ENCODE measurements around the gene CCDC57.

- TF ChIP-seq, protein P1, sequence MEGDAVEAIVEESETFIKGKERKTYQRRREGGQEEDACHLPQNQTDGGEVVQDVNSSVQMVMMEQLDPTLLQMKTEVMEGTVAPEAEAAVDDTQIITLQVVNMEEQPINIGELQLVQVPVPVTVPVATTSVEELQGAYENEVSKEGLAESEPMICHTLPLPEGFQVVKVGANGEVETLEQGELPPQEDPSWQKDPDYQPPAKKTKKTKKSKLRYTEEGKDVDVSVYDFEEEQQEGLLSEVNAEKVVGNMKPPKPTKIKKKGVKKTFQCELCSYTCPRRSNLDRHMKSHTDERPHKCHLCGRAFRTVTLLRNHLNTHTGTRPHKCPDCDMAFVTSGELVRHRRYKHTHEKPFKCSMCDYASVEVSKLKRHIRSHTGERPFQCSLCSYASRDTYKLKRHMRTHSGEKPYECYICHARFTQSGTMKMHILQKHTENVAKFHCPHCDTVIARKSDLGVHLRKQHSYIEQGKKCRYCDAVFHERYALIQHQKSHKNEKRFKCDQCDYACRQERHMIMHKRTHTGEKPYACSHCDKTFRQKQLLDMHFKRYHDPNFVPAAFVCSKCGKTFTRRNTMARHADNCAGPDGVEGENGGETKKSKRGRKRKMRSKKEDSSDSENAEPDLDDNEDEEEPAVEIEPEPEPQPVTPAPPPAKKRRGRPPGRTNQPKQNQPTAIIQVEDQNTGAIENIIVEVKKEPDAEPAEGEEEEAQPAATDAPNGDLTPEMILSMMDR (IDR thresholded peaks at IDR 0.05), result no peak
- no peak for TF ChIP-seq POLR2A (IDR thresholded peaks at IDR 0.05)
These were observed 34.0 kb downstream of the CCDC57 start for GRCh38 chr17:82178499-82179261.

Measured in thyroid gland (tissue), 4 donors.